OCI-LY7 (cell line): ENCODE results near the gene FAM204A. TPM values are rescaled to one million over a fixed set of nuclear protein-coding genes. Genes with fewer than 3 reads are reported as not detected.

ENCODE experiments used
- BruUV-seq: library from RNA; stranded (reverse); fragments of 400-500 nt; replicated peaks from 2 replicates; lab custom pipeline; 2021; lab: Mats Ljungman, UMichigan
- CTCF ChIA-PET: fragments of 300-600 bp; sonication (Branson Sonifier 250); formaldehyde crosslinking; loops from one replicate; lab custom pipeline; 2022; ENCODE audit warnings: antibody characterized with exemption; ENCODE audit not compliant: unreplicated experiment; lab: Charles Lee
- POLR2A ChIA-PET: fragments of 300-600 bp; sonication (Branson Sonifier 250); formaldehyde crosslinking; loops from one replicate; lab custom pipeline; 2022; ENCODE audit warnings: antibody characterized with exemption; lab: Charles Lee
- DNase-seq: peaks from one replicate; pipeline ENCODE4 v3.0.0-alpha.2; 2015; ENCODE audit warnings: low spot score
- H2AFZ ChIP-seq: fragments of 200-600 bp; sonication (generic), shearing (Covaris generic); 2 replicates; pipeline ENCODE4 v1.6.1; 2014; ENCODE audit warnings: mild to moderate bottlenecking, antibody characterized with exemption, low read length, moderate library complexity
- H3K27ac ChIP-seq: fragments of 200-600 bp; sonication (generic); 2 replicates; pipeline ENCODE4 v1.5.1; 2014; ENCODE audit warnings: mixed run types, low read depth, mild to moderate bottlenecking, moderate library complexity, low read length, inconsistent platforms; ENCODE audit not compliant: poor library complexity, severe bottlenecking
- H3K36me3 ChIP-seq: fragments of 200-600 bp; sonication (generic); 2 replicates; pipeline ENCODE4 v1.6.1; 2014; ENCODE audit warnings: mild to moderate bottlenecking, antibody characterized with exemption, low read length, moderate library complexity, mixed read lengths; ENCODE audit not compliant: insufficient read depth
- H3K4me1 ChIP-seq: fragments of 200-600 bp; sonication (generic); 2 replicates; pipeline ENCODE4 v1.5.1; 2014; ENCODE audit warnings: mild to moderate bottlenecking, low read length; ENCODE audit not compliant: insufficient read depth, poor library complexity, severe bottlenecking
- H3K4me2 ChIP-seq: fragments of 200-600 bp; sonication (generic); 2 replicates; pipeline ENCODE4 v1.6.1; 2014; ENCODE audit warnings: mild to moderate bottlenecking, low read length
- H3K4me3 ChIP-seq: fragments of 200-600 bp; sonication (generic); 2 replicates; pipeline ENCODE4 v1.5.1; 2014; ENCODE audit warnings: mild to moderate bottlenecking, low read depth, low read length; ENCODE audit not compliant: poor library complexity, severe bottlenecking
- H3K79me2 ChIP-seq: fragments of 200-600 bp; sonication (generic); 2 replicates; pipeline ENCODE4 v1.6.1; 2016; ENCODE audit warnings: low read depth, mild to moderate bottlenecking, low read length, moderate library complexity, mixed read lengths; ENCODE audit not compliant: insufficient read depth
- H3K9me2 ChIP-seq: fragments of 200-600 bp; sonication (generic); 2 replicates; pipeline ENCODE4 v1.6.1; 2016; ENCODE audit warnings: mild to moderate bottlenecking, low read length, mixed read lengths; ENCODE audit not compliant: insufficient read depth
- H3K9me3 ChIP-seq: fragments of 200-600 bp; sonication (generic); 2 replicates; pipeline ENCODE4 v1.6.1; 2014; ENCODE audit warnings: mild to moderate bottlenecking, mixed run types, low read length, mixed read lengths
- H4K20me1 ChIP-seq: fragments of 200-600 bp; sonication (generic); 2 replicates; pipeline ENCODE4 v1.6.1; 2014; ENCODE audit warnings: mild to moderate bottlenecking, antibody characterized with exemption, low read length, moderate library complexity, mixed read lengths; ENCODE audit not compliant: insufficient read depth
- EZH2phosphoT487 ChIP-seq: fragments of 200-600 bp; sonication (generic); IDR thresholded peaks from 2 replicates; pipeline ENCODE4 v1.6.1; 2018; ENCODE audit warnings: low read depth, borderline replicate concordance, mild to moderate bottlenecking, mixed run types, antibody characterized with exemption, low read length, moderate library complexity, mixed read lengths
- intact Hi-C: fragments of 100-400 bp; cut with micrococcal nuclease; formaldehyde crosslinking; loops from one replicate; pipeline ENCODE4 v1.10.0; 2022; ENCODE audit not compliant: unreplicated experiment
- total RNA-seq, 2 experiments: library from RNA; depleted of rRNA in 1 of 2; stranded (reverse); fragments of >200 nt in 1 of 2; shearing (Covaris generic) in 1 of 2; gene quantifications; 2 replicates each; pipeline ENCODE4 v1.2.3, GENCODE V29; 2014 to 2022
- TF ChIP-seq, protein P1 (sequence below): fragments of 200-600 bp; sonication (generic); conservative IDR thresholded peaks from 2 replicates; pipeline ENCODE4 v1.5.1; 2014; ENCODE audit warnings: mild to moderate bottlenecking, antibody characterized with exemption, low read length, moderate library complexity, mixed read lengths

Gene FAM204A
- total RNA-seq, 2 experiments from 2014 or later: 32.4 to 44.9 TPM

DNA sequence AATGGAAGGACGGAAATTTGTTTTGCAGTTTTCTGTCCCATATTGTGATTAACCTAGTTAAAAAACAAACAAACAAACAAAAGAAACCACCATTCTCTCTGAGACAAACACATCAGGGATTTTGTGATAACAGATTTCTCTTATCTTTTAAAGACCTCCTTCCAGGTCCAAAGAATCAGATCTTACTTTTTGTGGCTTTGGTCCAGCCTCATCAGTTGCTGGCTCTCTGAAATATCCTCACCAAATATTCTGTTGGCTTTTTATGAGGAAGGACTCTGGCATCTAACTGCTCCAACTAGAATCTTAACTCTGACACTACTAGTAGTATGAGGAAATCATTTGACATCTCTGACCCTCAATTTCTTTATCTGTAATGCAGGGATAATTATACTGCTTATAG, 4.8 kb downstream of the FAM204A start:
- peaks cover 22% of the 10 kb centered on the region for H3K4me1 ChIP-seq
- BruUV-seq: no TSS peak
- TF ChIP-seq, protein P1, sequence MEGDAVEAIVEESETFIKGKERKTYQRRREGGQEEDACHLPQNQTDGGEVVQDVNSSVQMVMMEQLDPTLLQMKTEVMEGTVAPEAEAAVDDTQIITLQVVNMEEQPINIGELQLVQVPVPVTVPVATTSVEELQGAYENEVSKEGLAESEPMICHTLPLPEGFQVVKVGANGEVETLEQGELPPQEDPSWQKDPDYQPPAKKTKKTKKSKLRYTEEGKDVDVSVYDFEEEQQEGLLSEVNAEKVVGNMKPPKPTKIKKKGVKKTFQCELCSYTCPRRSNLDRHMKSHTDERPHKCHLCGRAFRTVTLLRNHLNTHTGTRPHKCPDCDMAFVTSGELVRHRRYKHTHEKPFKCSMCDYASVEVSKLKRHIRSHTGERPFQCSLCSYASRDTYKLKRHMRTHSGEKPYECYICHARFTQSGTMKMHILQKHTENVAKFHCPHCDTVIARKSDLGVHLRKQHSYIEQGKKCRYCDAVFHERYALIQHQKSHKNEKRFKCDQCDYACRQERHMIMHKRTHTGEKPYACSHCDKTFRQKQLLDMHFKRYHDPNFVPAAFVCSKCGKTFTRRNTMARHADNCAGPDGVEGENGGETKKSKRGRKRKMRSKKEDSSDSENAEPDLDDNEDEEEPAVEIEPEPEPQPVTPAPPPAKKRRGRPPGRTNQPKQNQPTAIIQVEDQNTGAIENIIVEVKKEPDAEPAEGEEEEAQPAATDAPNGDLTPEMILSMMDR: no peak
- no peak for TF ChIP-seq EZH2phosphoT487
- H3K9me3 ChIP-seq: no peaks in the 10 kb centered on the region
- peaks cover 26% of the 10 kb centered on the region for H3K79me2 ChIP-seq
- no peak for DNase-seq
- H3K4me3 ChIP-seq: no peak overlapping the region
- peaks cover 6% of the 10 kb centered on the region; the same call in 1 of the 2 replicates for H4K20me1 ChIP-seq
- H3K4me2 ChIP-seq: no peak overlapping the region
- H3K9me2 ChIP-seq: no peaks in the 10 kb centered on the region
- intact Hi-C loops: no loop called here
- peaks cover 44% of the 10 kb centered on the region for H3K36me3 ChIP-seq
- H2AFZ ChIP-seq: no peak overlapping the region
- H3K27ac ChIP-seq: no peak overlapping the region
- ChIA-PET CTCF (no interaction called here), POLR2A (no interaction called here)

DNA sequence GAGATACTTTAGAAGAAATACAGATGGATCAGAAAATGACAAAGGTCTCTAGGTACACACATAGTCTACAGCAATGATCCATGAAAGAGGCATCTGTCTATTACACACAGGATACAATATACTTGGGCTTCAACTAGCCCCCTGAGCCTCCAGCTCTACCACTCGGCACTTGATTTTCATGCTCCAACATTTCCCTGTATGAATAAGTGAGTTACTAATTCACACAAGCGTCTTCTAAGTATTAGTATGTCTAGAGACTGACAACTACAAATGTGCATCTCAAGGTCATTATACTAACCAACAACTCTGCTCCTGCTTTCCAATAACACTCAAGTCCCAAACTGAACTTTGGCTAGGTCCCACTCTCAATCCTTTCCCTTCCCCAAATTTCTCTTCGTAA, 8.3 kb downstream of the FAM204A start:
- Histone ChIP-seq H3K4me3 (no peak overlapping the region), H2AFZ (no peak overlapping the region), H4K20me1 (no peaks in the 10 kb centered on the region), H3K4me1 (peaks cover 4% of the 10 kb centered on the region), H3K79me2 (no peaks in the 10 kb centered on the region), H3K9me2 (no peaks in the 10 kb centered on the region), H3K36me3 (peaks cover 67% of the 10 kb centered on the region), H3K4me2 (no peak overlapping the region), H3K9me3 (no peaks in the 10 kb centered on the region), H3K27ac (no peak overlapping the region)
- TF ChIP-seq EZH2phosphoT487: no peak
- TF ChIP-seq, protein P1: no peak
- BruUV-seq: no TSS peak
- ChIA-PET CTCF (no interaction called here), POLR2A (no interaction called here)
- DNase-seq: no peak
- intact Hi-C loops: no loop called here

DNA sequence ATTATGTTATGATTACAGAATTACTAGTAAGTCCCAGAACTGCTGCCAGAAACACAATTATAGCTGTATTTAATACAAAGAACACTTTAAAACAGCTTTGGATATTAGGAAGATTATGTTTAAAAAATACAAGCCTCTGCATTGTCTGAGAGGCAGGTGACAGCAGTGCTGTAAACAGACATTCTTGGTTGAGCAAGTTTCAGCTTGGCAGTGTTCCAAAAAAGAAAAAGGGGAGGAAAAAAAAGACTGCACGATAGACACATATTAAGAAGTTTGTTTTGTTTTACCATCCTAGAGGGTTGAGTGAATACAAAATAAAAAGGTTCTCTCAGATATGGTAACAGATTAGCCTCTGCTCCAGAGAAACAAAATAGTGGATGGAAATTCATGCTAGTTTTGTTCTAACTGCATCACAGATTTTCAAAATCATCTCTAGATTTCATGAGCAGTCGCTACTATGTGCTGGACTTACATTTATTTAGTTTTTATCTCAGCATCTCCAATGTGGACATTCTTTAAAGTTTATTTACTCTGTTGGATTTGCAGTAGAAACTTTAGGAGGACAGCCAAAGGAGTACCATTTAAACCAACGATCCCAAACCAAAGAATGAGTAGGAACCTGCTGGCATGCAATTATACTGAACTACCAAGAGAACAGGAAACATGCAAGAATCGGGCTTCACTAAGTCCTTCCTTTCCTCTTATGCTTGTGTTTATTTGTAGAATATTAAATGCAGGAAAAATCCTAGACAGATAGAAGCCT, 9.0 kb downstream of the FAM204A start:
- Histone ChIP-seq H3K4me3 (no peak overlapping the region), H2AFZ (no peak overlapping the region), H3K79me2 (no peaks in the 10 kb centered on the region), H3K36me3 (peaks cover 69% of the 10 kb centered on the region), H3K27ac (no peak overlapping the region), H3K9me3 (no peaks in the 10 kb centered on the region), H3K9me2 (no peaks in the 10 kb centered on the region), H3K4me1 (peaks cover 4% of the 10 kb centered on the region), H3K4me2 (no peak overlapping the region), H4K20me1 (no peaks in the 10 kb centered on the region)
- CTCF ChIA-PET: no interaction called here
- intact Hi-C loops: no loop called here
- no peak for TF ChIP-seq EZH2phosphoT487
- TF ChIP-seq, protein P1: no peak
- POLR2A ChIA-PET: interaction anchor here (2.1 kb wide), 1 partner anchor 12 kb away, joined by 6 read pairs; no protein-coding TSS in a partner anchor
- no TSS peak for BruUV-seq
- DNase-seq: no peak
